ENCODE results near the gene TRIM23.
"Not testable (repeated sequence)": the region's sequence is repeated elsewhere in the genome, so short reads cannot be mapped to it uniquely, and the experiment has no call there.

Gene TRIM23

GRCh38 chr5:65623482-65623881 lies 651 bp downstream of the TRIM23 start:
- H3K4me1 ChIP-seq (ENCODE audit: low read depth, poor library complexity, severe bottlenecking), result peaks cover 31% of the 10 kb centered on the region
- peak overlapping the region; percentile 70; the same call in 1 of the 2 replicates for H3K27ac ChIP-seq
- TF ChIP-seq, protein P1, sequence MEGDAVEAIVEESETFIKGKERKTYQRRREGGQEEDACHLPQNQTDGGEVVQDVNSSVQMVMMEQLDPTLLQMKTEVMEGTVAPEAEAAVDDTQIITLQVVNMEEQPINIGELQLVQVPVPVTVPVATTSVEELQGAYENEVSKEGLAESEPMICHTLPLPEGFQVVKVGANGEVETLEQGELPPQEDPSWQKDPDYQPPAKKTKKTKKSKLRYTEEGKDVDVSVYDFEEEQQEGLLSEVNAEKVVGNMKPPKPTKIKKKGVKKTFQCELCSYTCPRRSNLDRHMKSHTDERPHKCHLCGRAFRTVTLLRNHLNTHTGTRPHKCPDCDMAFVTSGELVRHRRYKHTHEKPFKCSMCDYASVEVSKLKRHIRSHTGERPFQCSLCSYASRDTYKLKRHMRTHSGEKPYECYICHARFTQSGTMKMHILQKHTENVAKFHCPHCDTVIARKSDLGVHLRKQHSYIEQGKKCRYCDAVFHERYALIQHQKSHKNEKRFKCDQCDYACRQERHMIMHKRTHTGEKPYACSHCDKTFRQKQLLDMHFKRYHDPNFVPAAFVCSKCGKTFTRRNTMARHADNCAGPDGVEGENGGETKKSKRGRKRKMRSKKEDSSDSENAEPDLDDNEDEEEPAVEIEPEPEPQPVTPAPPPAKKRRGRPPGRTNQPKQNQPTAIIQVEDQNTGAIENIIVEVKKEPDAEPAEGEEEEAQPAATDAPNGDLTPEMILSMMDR (conservative IDR thresholded peaks at IDR 0.05; ENCODE audit: low read depth, low read length), result no peak
- peak overlapping the region; percentile 97 for H3K4me2 ChIP-seq
- no peak overlapping the region for H3K4me3 ChIP-seq (IDR thresholded peaks at IDR 0.05; ENCODE audit: insufficient read depth, low read depth, low read length)
- H4K20me1 ChIP-seq (ENCODE audit: insufficient read depth), result no peaks in the 10 kb centered on the region
- H3K79me2 ChIP-seq (ENCODE audit: insufficient read depth, low read depth), result peaks cover 70% of the 10 kb centered on the region
- H3K27me3 ChIP-seq (ENCODE audit: insufficient read depth, low read depth), result no peaks in the 10 kb centered on the region
- H3K9ac ChIP-seq, result peak overlapping the region; percentile 78; the same call in 1 of the 2 replicates
- H2AFZ ChIP-seq (ENCODE audit: low read depth), result peak overlapping the region; percentile 67
- no peaks in the 10 kb centered on the region for H3K36me3 ChIP-seq (ENCODE audit: insufficient read depth)

DNA sequence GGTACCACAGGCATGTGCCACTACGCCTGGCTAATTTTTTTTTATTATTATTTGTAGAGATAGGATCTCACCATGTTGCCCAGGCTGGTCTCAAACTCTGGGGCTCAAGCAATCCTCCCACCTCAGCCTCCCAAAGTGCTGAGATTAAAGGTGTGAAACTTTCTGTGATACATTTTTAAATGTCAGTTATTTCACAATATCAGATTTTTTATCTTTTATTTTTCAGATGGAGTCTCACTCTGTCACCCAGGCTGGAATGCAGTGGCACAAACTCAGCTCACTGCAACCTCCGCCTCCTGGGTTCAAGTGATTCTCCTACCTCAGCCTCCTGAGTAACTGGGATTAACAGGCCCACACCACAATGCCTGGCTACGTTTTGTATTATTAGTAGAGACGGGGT lies 2.2 kb downstream of the TRIM23 start:
- H2AFZ ChIP-seq (ENCODE audit: low read depth); H3K9ac ChIP-seq; H3K27me3 ChIP-seq (ENCODE audit: insufficient read depth, low read depth); H4K20me1 ChIP-seq (ENCODE audit: insufficient read depth); H3K36me3 ChIP-seq (ENCODE audit: insufficient read depth); H3K4me3 ChIP-seq (IDR thresholded peaks at IDR 0.05; ENCODE audit: insufficient read depth, low read depth, low read length); H3K27ac ChIP-seq: not testable (repeated sequence)
- H3K79me2 ChIP-seq (ENCODE audit: insufficient read depth, low read depth), result peaks cover 56% of the 10 kb centered on the region
- peaks cover 31% of the 10 kb centered on the region for H3K4me1 ChIP-seq (ENCODE audit: low read depth, poor library complexity, severe bottlenecking)
- H3K4me2 ChIP-seq, result peak overlapping the region; percentile 97; the same call in 1 of the 2 replicates

- peaks cover 37% of the 10 kb centered on the region for H3K79me2 ChIP-seq (ENCODE audit: insufficient read depth, low read depth)
- H3K9ac ChIP-seq, result no peak overlapping the region
- H3K27ac ChIP-seq, result no peak overlapping the region
- TF ChIP-seq, protein P1 (conservative IDR thresholded peaks at IDR 0.05; ENCODE audit: low read depth, low read length), result no peak
- H3K4me2 ChIP-seq, result no peak overlapping the region
- H3K27me3 ChIP-seq (ENCODE audit: insufficient read depth, low read depth), result no peaks in the 10 kb centered on the region
- H3K4me1 ChIP-seq (ENCODE audit: low read depth, poor library complexity, severe bottlenecking), result peaks cover 23% of the 10 kb centered on the region
- no peaks in the 10 kb centered on the region for H4K20me1 ChIP-seq (ENCODE audit: insufficient read depth)
- H3K4me3 ChIP-seq (IDR thresholded peaks at IDR 0.05; ENCODE audit: insufficient read depth, low read depth, low read length), result no peak overlapping the region
- no peaks in the 10 kb centered on the region for H3K36me3 ChIP-seq (ENCODE audit: insufficient read depth)
- H2AFZ ChIP-seq (ENCODE audit: low read depth), result no peak overlapping the region
Observed at GRCh38 chr5:65620021-65620420, 4.1 kb downstream of the TRIM23 start.

GRCh38 chr5:65612298-65612907 lies 11.7 kb downstream of the TRIM23 start:
- no peaks in the 10 kb centered on the region for H3K4me1 ChIP-seq (ENCODE audit: low read depth, poor library complexity, severe bottlenecking)
- H3K27ac ChIP-seq, result no peak overlapping the region
- no peak overlapping the region for H2AFZ ChIP-seq (ENCODE audit: low read depth)
- TF ChIP-seq, protein P1 (conservative IDR thresholded peaks at IDR 0.05; ENCODE audit: low read depth, low read length), result no peak
- no peaks in the 10 kb centered on the region for H4K20me1 ChIP-seq (ENCODE audit: insufficient read depth)
- no peaks in the 10 kb centered on the region for H3K27me3 ChIP-seq (ENCODE audit: insufficient read depth, low read depth)
- H3K79me2 ChIP-seq (ENCODE audit: insufficient read depth, low read depth), result no peaks in the 10 kb centered on the region
- H3K9ac ChIP-seq, result no peak overlapping the region
- H3K4me2 ChIP-seq, result no peak overlapping the region
- H3K36me3 ChIP-seq (ENCODE audit: insufficient read depth), result no peaks in the 10 kb centered on the region
- H3K4me3 ChIP-seq (IDR thresholded peaks at IDR 0.05; ENCODE audit: insufficient read depth, low read depth, low read length), result no peak overlapping the region

DNA sequence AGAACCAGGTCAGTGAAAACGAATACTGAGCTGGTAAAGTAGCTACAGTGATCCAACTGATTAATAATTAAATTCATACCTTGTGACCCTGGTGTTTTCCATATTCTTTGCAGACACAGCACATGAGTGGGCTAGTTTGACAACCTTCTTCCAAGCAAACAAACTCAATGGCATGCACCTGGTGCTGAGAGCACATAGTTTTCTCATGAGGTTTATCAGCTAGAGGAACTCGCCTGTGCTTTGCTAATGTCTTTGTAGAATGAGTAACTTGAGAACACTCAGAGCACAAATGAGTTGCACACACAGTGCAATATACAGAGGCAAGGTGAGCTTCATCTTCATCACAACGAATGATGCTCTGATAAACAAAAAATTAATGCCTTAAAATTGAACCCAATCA lies 12.6 kb downstream of the TRIM23 start:
- H4K20me1 ChIP-seq (ENCODE audit: insufficient read depth), result no peaks in the 10 kb centered on the region
- no peak overlapping the region for H2AFZ ChIP-seq (ENCODE audit: low read depth)
- H3K4me3 ChIP-seq (IDR thresholded peaks at IDR 0.05; ENCODE audit: insufficient read depth, low read depth, low read length), result no peak overlapping the region
- H3K4me1 ChIP-seq (ENCODE audit: low read depth, poor library complexity, severe bottlenecking), result no peaks in the 10 kb centered on the region
- no peaks in the 10 kb centered on the region for H3K36me3 ChIP-seq (ENCODE audit: insufficient read depth)
- H3K27ac ChIP-seq, result no peak overlapping the region
- TF ChIP-seq, protein P1 (conservative IDR thresholded peaks at IDR 0.05; ENCODE audit: low read depth, low read length), result no peak
- H3K4me2 ChIP-seq, result no peak overlapping the region
- no peak overlapping the region for H3K9ac ChIP-seq
- H3K27me3 ChIP-seq (ENCODE audit: insufficient read depth, low read depth), result no peaks in the 10 kb centered on the region
- H3K79me2 ChIP-seq (ENCODE audit: insufficient read depth, low read depth), result no peaks in the 10 kb centered on the region

DNA sequence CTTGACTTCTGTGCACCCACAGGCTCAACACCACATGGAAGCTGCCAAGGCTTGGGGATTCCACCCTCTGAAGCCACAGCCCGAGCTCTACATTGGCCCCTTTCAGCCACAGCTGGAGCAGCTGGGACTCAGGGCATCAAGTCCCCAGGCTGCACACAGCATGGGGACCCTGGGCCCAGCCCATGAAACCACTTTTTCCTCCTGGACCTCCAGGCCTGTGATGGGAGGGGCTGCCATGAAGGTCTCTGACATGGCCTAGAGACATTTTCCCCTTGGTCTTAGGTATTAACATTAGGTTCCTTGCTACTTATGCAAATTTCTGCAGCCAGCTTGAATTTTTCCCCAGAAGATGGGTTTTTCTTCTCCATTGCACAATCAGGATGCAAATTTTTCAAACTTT lies 22.4 kb downstream of the TRIM23 start:
- H3K36me3 ChIP-seq (ENCODE audit: insufficient read depth); H3K79me2 ChIP-seq (ENCODE audit: insufficient read depth, low read depth); H3K4me1 ChIP-seq (ENCODE audit: low read depth, poor library complexity, severe bottlenecking); H3K27ac ChIP-seq; H3K4me2 ChIP-seq; H3K4me3 ChIP-seq (IDR thresholded peaks at IDR 0.05; ENCODE audit: insufficient read depth, low read depth, low read length); H4K20me1 ChIP-seq (ENCODE audit: insufficient read depth); H2AFZ ChIP-seq (ENCODE audit: low read depth); H3K9ac ChIP-seq; H3K27me3 ChIP-seq (ENCODE audit: insufficient read depth, low read depth): not testable (repeated sequence)

All from KMS-11 (cell line).